ENCODE results near the gene SFN.

DNA sequence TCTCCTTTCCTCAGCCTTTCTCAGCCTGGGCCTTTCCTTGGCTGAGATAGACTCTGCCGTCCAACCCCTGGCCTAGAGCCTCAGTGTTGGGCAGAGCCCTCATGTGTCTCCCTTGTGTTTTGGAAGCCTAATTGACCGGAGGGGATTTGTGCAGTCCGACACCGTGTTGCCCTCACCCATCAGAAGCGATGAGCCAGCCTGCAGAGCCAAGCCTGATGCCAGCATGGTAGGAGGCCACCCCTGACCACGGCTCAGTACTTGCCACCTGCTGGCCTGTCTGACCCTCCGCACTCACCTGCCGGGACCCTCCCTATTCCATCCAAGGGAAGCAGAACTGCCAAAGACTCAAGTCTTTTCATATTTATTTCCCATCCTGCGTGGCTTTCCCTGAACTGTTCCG lies 9.3 kb upstream of the SFN start:
- TF ChIP-seq, protein P1, sequence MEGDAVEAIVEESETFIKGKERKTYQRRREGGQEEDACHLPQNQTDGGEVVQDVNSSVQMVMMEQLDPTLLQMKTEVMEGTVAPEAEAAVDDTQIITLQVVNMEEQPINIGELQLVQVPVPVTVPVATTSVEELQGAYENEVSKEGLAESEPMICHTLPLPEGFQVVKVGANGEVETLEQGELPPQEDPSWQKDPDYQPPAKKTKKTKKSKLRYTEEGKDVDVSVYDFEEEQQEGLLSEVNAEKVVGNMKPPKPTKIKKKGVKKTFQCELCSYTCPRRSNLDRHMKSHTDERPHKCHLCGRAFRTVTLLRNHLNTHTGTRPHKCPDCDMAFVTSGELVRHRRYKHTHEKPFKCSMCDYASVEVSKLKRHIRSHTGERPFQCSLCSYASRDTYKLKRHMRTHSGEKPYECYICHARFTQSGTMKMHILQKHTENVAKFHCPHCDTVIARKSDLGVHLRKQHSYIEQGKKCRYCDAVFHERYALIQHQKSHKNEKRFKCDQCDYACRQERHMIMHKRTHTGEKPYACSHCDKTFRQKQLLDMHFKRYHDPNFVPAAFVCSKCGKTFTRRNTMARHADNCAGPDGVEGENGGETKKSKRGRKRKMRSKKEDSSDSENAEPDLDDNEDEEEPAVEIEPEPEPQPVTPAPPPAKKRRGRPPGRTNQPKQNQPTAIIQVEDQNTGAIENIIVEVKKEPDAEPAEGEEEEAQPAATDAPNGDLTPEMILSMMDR (IDR thresholded peaks at IDR 0.05) = no peak
- TF ChIP-seq POLR2A (IDR thresholded peaks at IDR 0.05) = no peak
- no peak for TF ChIP-seq EP300 (IDR thresholded peaks at IDR 0.05)

All from sigmoid colon (tissue), 4 donors.